Stimulated activated CD8-positive, alpha-beta memory T cell treated with anti-CD3 and anti-CD28 coated beads, Interleukin-12 subunit alpha, Interleukin-12 subunit beta, amount 100 ng/mL, for 1 hour (primary cell): ENCODE data around the gene TTC4.

Source experiments
- DNase-seq: peaks from one replicate; pipeline ENCODE4 v3.0.0-alpha.2; 2020; ENCODE audit warnings: low read depth

The TTC4 gene

DNA sequence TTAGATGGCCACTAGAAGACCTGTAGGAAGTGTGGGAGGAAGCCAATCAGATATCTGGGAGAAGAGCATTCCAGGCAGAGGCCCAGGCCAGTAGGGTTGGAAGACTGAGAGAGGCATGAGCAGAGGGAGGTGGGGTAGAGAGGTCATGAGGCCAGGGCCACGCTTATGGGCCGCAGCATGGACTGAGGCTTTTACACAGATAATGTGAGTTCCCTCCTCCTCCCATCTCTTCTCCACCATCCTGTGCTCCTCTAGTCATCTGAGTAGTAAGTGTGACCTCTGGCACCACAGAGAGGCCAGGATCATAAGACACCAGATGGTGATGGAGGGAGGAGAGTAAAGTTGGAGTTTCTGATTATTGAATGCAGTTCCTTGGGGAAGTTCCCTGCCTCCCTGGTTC is 68.4 kb downstream of the TTC4 start:
- DNase-seq = no peak

DNA sequence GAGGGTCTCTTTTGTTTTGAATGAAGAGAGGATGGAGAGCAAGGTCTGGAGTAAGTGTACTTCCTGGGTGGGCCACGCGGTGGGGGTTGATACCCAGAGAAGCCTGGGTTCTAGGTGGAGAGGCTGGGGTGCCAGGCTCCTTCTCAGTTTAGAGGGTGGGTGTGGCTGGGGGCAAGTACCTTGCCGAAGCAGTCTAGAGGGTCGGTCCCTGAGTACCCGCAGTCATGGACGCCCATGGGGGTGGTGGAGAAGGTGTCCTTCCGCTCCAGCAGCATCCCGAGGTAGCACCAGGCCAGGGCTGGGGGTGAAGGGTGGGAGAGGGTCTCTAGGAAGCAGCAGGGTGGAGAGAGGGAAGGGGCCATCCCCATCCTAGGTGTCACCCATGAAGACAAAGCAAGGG is 71.1 kb downstream of the TTC4 start:
- DNase-seq = no peak

DNA sequence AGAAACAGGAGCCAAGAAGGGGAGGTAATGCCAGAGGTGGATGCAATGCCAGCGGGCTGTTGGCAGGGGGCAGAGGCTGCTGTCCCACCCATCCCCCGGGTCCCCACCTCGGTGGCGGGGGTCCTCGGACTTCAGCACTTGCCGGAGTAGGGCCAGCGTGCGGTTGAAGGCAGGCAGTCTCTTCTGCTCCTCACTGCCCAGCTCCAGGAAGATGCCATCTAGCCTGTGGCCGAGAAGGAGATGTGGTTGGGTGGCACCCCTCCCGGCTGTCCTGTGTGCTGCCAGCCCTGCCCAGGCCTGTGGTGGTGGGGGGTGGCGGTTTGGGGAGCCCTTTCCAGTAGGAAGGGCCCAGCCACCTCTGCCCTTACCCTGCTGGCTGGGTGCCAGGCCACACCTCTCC is 71.9 kb downstream of the TTC4 start:
- no peak for DNase-seq

DNA sequence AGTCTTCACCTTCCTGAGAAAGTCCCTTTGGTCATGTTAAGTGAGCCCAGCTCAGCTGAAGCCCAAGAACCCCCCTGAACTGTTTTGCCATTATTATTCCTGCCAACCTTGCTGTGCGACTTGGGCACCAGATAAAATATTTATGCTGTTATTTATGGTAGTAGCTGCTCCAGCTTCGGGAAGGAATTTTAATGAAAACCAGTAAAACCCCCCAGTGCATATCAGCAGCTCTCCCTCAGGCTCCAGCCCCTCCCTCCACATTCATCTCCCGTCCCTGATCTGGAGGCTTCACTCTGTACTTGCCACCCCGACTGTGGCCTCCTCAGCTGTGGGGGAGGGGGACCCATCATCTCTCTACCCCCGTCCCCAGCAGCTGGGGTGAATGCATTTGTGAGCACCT is 72.8 kb downstream of the TTC4 start:
- no peak for DNase-seq

DNA sequence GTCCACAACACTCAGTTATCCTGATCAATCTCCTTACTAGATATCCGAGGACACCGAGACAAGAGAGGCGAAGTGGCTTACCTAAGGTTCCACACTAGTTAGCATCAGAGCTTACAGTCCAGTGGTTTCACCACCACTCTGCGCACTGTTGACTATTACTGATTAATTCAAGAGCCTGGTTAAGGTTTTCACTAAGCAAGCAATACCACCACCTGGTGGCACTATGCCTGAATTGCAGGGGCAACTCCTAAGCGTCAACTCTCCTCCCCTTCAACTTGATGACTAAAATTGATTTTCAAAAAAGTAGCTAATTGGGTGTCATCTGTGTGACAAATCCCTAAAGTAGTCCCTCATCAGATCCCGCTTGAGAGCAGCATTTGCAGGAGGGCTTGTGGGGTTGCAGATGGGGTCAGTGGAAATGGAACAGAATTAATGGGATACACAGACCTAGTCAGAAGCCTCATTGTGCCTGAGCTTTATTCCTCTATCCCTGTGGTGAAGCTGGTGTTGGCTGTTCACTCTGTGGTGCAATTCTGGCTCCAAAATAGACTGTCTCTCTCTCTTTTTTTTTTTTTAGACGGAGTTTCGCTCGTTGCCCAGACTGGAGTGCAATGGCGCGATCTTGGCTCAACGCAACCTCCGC is 76.3 kb downstream of the TTC4 start:
- DNase-seq = no peak
